Hypothalamus (tissue), 51 donors: ENCODE measurements around the gene BID.

Experiments
- DNase-seq, 51 donors: peaks; one replicate each; lab custom pipeline; 2025; lab: John Stamatoyannopoulos, UW

Gene BID

GRCh38 chr22:17803609-17804270 lies 29.5 kb upstream of the BID start:
- no peak for DNase-seq

GRCh38 chr22:17802822-17803221 lies 28.6 kb upstream of the BID start:
- DNase-seq: no peak

DNA sequence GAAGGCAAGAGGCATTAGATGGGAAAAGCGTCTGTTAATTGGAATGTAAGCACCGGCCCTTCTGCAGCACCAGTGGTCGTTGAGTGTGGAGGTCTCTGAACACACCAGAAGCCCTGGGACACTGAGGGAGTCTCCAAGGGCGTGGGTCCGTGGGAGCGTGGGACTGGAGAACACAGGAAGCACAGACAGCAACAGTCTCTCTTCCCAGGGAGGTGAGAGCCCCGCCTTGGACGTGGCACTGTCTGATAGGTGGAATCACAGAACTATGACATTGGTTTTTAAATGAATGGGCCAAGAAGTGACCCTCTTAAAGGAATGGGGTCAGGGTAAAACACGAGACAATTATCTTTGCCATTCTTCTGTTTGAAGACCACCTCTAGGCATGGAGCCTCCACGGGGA lies 28.1 kb upstream of the BID start:
- no peak for DNase-seq

- DNase-seq: peak in 7 of 51 donors; percentile 10 to 27 (median 17)
These were observed 23.7 kb upstream of the BID start for GRCh38 chr22:17797721-17798559.

GRCh38 chr22:17796695-17797094 lies 22.4 kb upstream of the BID start:
- no peak for DNase-seq

DNA sequence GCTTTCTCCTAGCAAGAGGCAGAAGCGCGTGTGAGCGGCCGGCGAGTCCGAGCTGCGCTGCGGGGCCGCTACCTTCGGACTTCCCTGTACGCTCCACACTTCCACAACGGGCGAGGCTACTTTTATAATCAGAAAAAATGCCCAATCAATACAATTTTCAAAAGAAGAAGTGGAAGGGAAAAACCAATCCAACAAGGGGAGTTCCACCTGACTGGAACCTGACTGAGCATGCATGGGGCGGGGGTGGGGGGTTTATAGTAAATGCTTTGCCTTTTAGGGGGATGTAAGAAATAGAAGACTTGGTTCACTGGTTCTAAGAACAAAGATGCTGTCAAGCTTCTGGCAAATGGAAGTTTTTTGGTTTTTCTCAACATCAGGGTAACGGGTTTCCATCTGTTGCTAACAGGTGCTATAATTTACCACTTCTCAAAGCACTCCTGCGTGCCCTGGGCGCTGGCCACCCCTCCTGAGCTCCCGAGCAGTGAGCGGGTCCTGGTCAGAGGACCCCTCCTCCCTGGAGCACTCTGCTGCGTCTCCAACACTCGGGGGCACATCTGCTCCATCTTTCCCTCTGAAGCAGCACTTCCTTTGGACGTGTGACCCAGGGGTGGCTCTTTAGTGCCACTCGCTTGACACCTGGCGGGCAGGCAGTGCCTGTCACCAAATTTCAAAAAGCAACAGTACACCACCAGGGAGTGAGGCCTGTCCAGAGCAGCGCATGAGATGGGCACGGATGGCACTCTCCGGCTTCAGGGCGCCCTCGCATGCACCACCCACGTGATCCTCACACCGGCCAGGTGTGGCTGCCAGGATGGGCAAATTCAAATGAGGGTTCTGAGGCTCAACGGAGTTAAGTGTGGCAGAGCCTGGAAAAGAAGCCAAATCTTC lies 21.6 kb upstream of the BID start:
- no peak for DNase-seq

DNA sequence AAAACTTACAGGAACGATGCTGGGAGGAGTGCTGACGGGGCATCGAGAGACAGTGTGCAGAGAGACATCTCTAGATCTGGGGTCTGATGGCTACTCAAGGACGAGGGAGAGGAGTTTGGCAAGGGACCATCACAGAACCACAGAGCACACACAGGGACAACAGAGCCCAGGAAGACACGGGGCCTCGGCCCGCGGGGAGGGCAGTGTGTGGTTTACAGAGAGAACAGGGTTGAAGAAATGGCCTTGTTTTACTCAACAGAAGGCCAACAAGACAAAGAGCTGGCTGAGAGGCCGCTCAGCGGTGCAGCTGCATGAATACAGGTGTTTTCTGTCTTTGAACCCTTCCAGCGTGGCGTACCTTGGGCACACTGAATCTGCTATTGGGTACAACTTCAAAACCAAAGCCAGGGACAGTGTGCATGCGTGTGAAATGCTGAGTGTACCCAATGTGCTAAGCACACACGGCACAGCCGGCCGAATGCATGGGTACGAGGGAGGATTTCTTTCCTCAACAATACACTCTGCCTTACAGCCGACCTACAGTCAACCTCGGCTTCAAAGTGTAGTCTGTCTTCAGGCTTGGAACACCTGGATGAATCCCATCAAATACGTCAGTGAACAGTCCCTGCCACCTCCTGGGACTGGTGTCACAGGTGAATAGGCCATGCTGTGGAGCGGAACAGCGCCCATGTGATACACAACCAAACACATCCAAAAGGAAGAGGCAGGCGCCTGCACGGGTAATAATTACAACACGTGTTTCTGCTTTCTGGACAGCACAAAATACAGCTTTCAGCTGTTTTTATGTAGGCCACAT lies 20.7 kb upstream of the BID start:
- no peak for DNase-seq

GRCh38 chr22:17792854-17793434 lies 18.7 kb upstream of the BID start:
- DNase-seq: no peak

GRCh38 chr22:17792299-17792698 lies 18.0 kb upstream of the BID start:
- no peak for DNase-seq

DNA sequence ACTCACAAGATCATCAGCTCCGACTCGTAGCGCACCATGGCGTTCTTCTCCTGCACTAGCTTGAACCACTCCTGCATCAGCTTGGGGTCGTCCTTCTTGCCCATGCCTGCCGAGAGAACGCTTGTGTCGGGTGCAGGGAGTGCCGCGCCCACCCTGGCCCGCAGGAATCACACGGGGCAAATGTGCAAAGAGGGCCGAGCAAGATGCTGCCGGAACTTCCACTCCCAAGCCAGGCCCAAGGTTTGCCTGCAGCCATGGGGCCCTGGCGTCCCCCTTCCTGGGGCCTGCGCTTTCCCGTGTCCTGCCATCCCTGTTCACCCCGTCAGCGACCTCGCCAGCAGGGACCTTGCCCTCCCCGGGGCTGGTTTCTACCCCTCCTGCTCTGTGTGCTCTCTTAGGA lies 16.9 kb upstream of the BID start:
- DNase-seq: no peak

- peak in 3 of 51 donors; percentile 13 to 25 (median 22) for DNase-seq
These were observed 15.3 kb upstream of the BID start for GRCh38 chr22:17789379-17790200.

- peak in 2 of 51 donors; percentile 23 to 35 for DNase-seq
These were observed 14.5 kb upstream of the BID start for GRCh38 chr22:17788528-17789378.

GRCh38 chr22:17787716-17788330 lies 13.6 kb upstream of the BID start:
- DNase-seq: no peak

DNA sequence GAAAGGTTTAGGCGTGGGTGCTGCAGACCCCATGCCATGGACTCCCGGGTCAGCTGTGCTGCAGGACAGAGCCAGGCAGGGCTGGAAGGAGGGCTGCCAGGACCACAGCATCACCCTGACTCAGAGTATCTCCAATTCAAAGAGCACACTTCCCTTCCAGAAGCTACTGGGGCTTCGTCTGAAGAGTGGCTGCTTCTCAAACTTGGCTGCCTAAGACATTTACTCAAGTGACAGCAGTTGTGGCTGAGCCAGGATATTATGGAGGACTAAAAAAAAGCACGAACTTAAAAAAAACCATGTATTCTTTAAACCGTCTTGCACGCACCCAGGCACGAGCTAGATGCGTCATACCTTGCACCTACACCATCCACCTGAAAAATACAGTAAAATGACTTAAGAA lies 13.0 kb upstream of the BID start:
- DNase-seq: peak in 2 of 51 donors; percentile 9 to 25

GRCh38 chr22:17786435-17787161 lies 12.3 kb upstream of the BID start:
- DNase-seq: peak in 21 of 51 donors; percentile 14 to 54 (median 35)
